Activated T-cell treated with anti-CD3 and anti-CD28 coated beads for 1 hour (primary cell): ENCODE measurements around the gene NNMT.
A peak's percentile ranks its signal among the peaks of the same experiment; 100 is the strongest.
"Not testable (repeated sequence)": the region's sequence is repeated elsewhere in the genome, so short reads cannot be mapped to it uniquely, and the experiment has no call there.

Experiments used
- DNase-seq: peaks from one replicate; pipeline ENCODE4 v3.0.0-alpha.2; 2020; ENCODE audit warnings: low read depth

NNMT gene

GRCh38 chr11:114310095-114310494 is 13.9 kb downstream of the NNMT start:
- DNase-seq, result no peak

- DNase-seq, result no peak
Observed at GRCh38 chr11:114311946-114312345, 15.7 kb downstream of the NNMT start.

GRCh38 chr11:114314096-114314495 is 17.9 kb downstream of the NNMT start:
- DNase-seq, result no peak

- DNase-seq, result no peak
Observed at GRCh38 chr11:114315749-114316368, 19.7 kb downstream of the NNMT start.

- DNase-seq, result no peak
Observed at GRCh38 chr11:114316980-114317786, 21.0 kb downstream of the NNMT start.

GRCh38 chr11:114317787-114318137 is 21.6 kb downstream of the NNMT start:
- no peak for DNase-seq

GRCh38 chr11:114318361-114318760 is 22.2 kb downstream of the NNMT start:
- DNase-seq, result no peak

- DNase-seq, result no peak
Observed at GRCh38 chr11:114319716-114320328, 23.6 kb downstream of the NNMT start.

- no peak for DNase-seq
Observed at GRCh38 chr11:114321621-114322257, 25.5 kb downstream of the NNMT start.

GRCh38 chr11:114322934-114323333 is 26.7 kb downstream of the NNMT start:
- DNase-seq, result no peak

GRCh38 chr11:114326151-114326550 is 30.0 kb downstream of the NNMT start:
- no peak for DNase-seq

GRCh38 chr11:114326776-114327175 is 30.6 kb downstream of the NNMT start:
- DNase-seq, result no peak

GRCh38 chr11:114330373-114330772 is 34.2 kb downstream of the NNMT start:
- DNase-seq, result no peak

GRCh38 chr11:114340311-114341131 is 44.3 kb downstream of the NNMT start:
- peak; percentile 17 for DNase-seq

GRCh38 chr11:114341667-114342066 is 45.5 kb downstream of the NNMT start:
- not testable (repeated sequence) for DNase-seq

- DNase-seq, result no peak
Observed at GRCh38 chr11:114342476-114342875, 46.3 kb downstream of the NNMT start.

- DNase-seq, result no peak
Observed at GRCh38 chr11:114343020-114343419, 46.8 kb downstream of the NNMT start.

- no peak for DNase-seq
Observed at GRCh38 chr11:114343493-114343892, 47.3 kb downstream of the NNMT start.

- no peak for DNase-seq
Observed at GRCh38 chr11:114344494-114344893, 48.3 kb downstream of the NNMT start.

- DNase-seq, result no peak
Observed at GRCh38 chr11:114345575-114346222, 49.5 kb downstream of the NNMT start.

GRCh38 chr11:114346709-114347141 is 50.5 kb downstream of the NNMT start:
- no peak for DNase-seq
